ENCODE measurements around the gene PCSK2. TPM values are rescaled to one million over a fixed set of nuclear protein-coding genes. Genes with fewer than 3 reads are reported as not detected.

The PCSK2 gene
- polyA plus RNA-seq, 2 of the 4 experiments (the other 2 are of a cell fraction), result 0.01 TPM; not detected in 1

GRCh38 chr20:17508756-17509155, 281.9 kb downstream of the PCSK2 start:
- no peak overlapping the region for H3K4me2 ChIP-seq
- H3K9me3 ChIP-seq, result no peaks in the 10 kb centered on the region
- ChIA-PET POLR2A (no interaction called here), CTCF (interaction anchor here (0.6 to 1.5 kb wide), 7 partner anchors 9 to 172 kb away, joined by 3 to 9 read pairs (median 5); no protein-coding TSS in a partner anchor)
- no peak for ATAC-seq
- WGBS (ENCODE audit: missing lambda C conversion rate), result 91% methylated on average over 18 of the region's 18 CpGs
- no peak for FAIRE-seq
- no peak for DNase-seq (ENCODE audit: low read depth in 1 of 2, low spot score in 1 of 2)
- H3K4me1 ChIP-seq, result 0 out of 3 replicates have a peak, but pooled peaks cover 3% of the 10 kb centered on the region
- TF ChIP-seq E2F6 (IDR thresholded peaks at IDR 0.05; ENCODE audit: borderline replicate concordance, low read depth) (no peak), HEYL (CRISPR knock-in tag; IDR thresholded peaks at IDR 0.05) (no peak), RNF2 (IDR thresholded peaks at IDR 0.05; ENCODE audit: borderline replicate concordance, low read depth) (no peak), CHD4 (IDR thresholded peaks at IDR 0.05; ENCODE audit: borderline replicate concordance) (no peak)
- no peak overlapping the region for H3K27ac ChIP-seq
- no peak overlapping the region for H3K4me3 ChIP-seq

- Histone ChIP-seq H3K4me3 (no peak overlapping the region), H3K4me1 (no peaks in the 10 kb centered on the region), H3K4me2 (no peak overlapping the region), H3K27ac (no peak overlapping the region), H3K9me3 (no peaks in the 10 kb centered on the region)
- 55% methylated on average over 4 of the region's 4 CpGs for whole genome bisulfite sequencing (ENCODE audit: missing lambda C conversion rate)
- no peak for TF ChIP-seq HOXB5 (CRISPR knock-in tag; IDR thresholded peaks at IDR 0.05)
- no peak for TF ChIP-seq TFCP2L1 (CRISPR knock-in tag; IDR thresholded peaks at IDR 0.05)
- TF ChIP-seq PHF8 (IDR thresholded peaks at IDR 0.05; ENCODE audit: borderline replicate concordance, low read depth), result no peak
- no peak for TF ChIP-seq KDM5A (IDR thresholded peaks at IDR 0.05)
- no peak for TF ChIP-seq HDAC2 (IDR thresholded peaks at IDR 0.05)
- TF ChIP-seq HMGXB4 (CRISPR knock-in tag; IDR thresholded peaks at IDR 0.05; ENCODE audit: borderline replicate concordance), result no peak
- no peak for TF ChIP-seq TP53 (CRISPR knock-in tag; IDR thresholded peaks at IDR 0.05)
- TF ChIP-seq CBX2 (IDR thresholded peaks at IDR 0.05; ENCODE audit: borderline replicate concordance, low read depth), result no peak
- no peak for TF ChIP-seq POLR2A (IDR thresholded peaks at IDR 0.05; ENCODE audit: low read length)
- TF ChIP-seq CTCF (IDR thresholded peaks at IDR 0.05), result no peak
- TF ChIP-seq NFE2L2 (conservative IDR thresholded peaks at IDR 0.05; ENCODE audit: low read length), result no peak
- TF ChIP-seq ZSCAN20 (CRISPR knock-in tag; IDR thresholded peaks at IDR 0.05), result no peak
- TF ChIP-seq HEYL (CRISPR knock-in tag; IDR thresholded peaks at IDR 0.05), result no peak
- no peak for TF ChIP-seq EHF (CRISPR knock-in tag; IDR thresholded peaks at IDR 0.05)
- no peak for TF ChIP-seq JUN (IDR thresholded peaks at IDR 0.05)
- TF ChIP-seq JUNB (IDR thresholded peaks at IDR 0.05), result no peak
- no peak for TF ChIP-seq FOSB (CRISPR knock-in tag; IDR thresholded peaks at IDR 0.05)
- no peak for TF ChIP-seq ZNF302 (CRISPR knock-in tag; IDR thresholded peaks at IDR 0.05)
- no peak for TF ChIP-seq RAD21 (conservative IDR thresholded peaks at IDR 0.05 in 1 of 2, IDR thresholded peaks at IDR 0.05 in 1 of 2)
- ATAC-seq, result no peak
- DNase-seq (ENCODE audit: low read depth in 1 of 2, low spot score in 1 of 2), result no peak
- ChIA-PET POLR2A (no interaction called here), CTCF (interaction anchor here (0.8 to 5.6 kb wide), 4 partner anchors 14 to 139 kb away, joined by 3 to 43 read pairs (median 5); no protein-coding TSS in a partner anchor)
- no peak for FAIRE-seq
These were observed 283.7 kb downstream of the PCSK2 start for GRCh38 chr20:17510548-17510947.

All from A549 (cell line).